ENCODE measurements around the gene SLC39A11. TPM values are rescaled to one million over a fixed set of nuclear protein-coding genes. Genes with fewer than 3 reads are reported as not detected.

Gene SLC39A11
- polyA plus RNA-seq, 1 of the 3 experiments (the other 2 are of a cell fraction) = 23.5 TPM

DNA sequence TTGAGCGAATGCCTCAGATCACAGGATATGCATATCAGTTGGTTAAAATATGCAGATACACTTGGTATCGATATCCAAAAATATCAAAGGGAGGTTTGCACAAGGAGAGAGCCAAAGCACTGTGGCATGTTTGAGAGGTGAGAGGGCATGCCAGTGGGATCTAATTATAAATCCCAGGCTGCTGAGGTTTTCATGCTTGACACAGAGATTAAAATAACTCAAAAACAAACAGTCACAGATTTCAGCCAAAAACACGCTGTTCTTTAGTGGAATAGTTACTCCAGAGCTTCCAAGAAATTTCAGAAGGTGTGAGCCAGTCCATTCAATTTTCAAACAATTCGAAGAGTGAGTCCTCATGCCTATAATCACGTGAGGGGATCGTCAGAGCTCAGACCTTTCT lies 493.8 kb downstream of the SLC39A11 start:
- CTCF ChIA-PET = interaction anchor here (1.1 to 2.6 kb wide), 3 partner anchors 38 to 58 kb away, joined by 3 to 8 read pairs (median 5); no protein-coding TSS in a partner anchor
- Histone ChIP-seq H3F3A (replicated peaks; ENCODE audit: insufficient read depth) (peaks cover 13% of the 10 kb centered on the region), H3K27me3 (ENCODE audit: insufficient read depth) (no peaks in the 10 kb centered on the region), H3K9me3 (no peaks in the 10 kb centered on the region), H3K9ac (no peak overlapping the region), H3K79me2 (ENCODE audit: insufficient read depth) (no peaks in the 10 kb centered on the region), H2AFZ (ENCODE audit: low read depth) (no peak overlapping the region), H3K4me2 (no peak overlapping the region), H3K27ac (ENCODE audit: low read depth in 2 of 2, low read length in 1 of 2) (no peak overlapping the region), H3K9me2 (no peaks in the 10 kb centered on the region), H3K36me3 (replicated peaks in 1 of 2; ENCODE audit: control insufficient read depth in 1 of 2, insufficient read depth in 2 of 2, low read length in 1 of 2) (no peaks in the 10 kb centered on the region), H4K20me1 (ENCODE audit: insufficient read depth) (no peaks in the 10 kb centered on the region), H3K4me1 (ENCODE audit: control insufficient read depth in 1 of 2, insufficient read depth in 2 of 2, low read depth in 1 of 2, low read length in 1 of 2) (peaks cover 0 to 31% of the 10 kb centered on the region in 2 experiments; a peak in 1 of 4 replicates), H3K4me3 (ENCODE audit: low read depth in 2 of 2, low read length in 1 of 2) (no peak overlapping the region)
- DNase-seq = no peak
- WGBS (ENCODE audit: low lambda C conversion rate) = 68% methylated on average over 6 of the region's 6 CpGs
- POLR2A ChIA-PET = no interaction called here
- TF ChIP-seq CHD2 (IDR thresholded peaks at IDR 0.05; ENCODE audit: low read length, partially characterized antibody) (no peak), SMC3 (IDR thresholded peaks at IDR 0.05; ENCODE audit: low read depth, low read length) (no peak)

- H3K9me3 ChIP-seq = no peaks in the 10 kb centered on the region
- no peak overlapping the region for H2AFZ ChIP-seq (ENCODE audit: low read depth)
- H3K4me2 ChIP-seq = no peak overlapping the region
- no peaks in the 10 kb centered on the region for H3K9me2 ChIP-seq
- H3K79me2 ChIP-seq (ENCODE audit: insufficient read depth) = no peaks in the 10 kb centered on the region
- TF ChIP-seq MXI1 (IDR thresholded peaks at IDR 0.05; ENCODE audit: low read depth, low read length) = no peak
- no peak for TF ChIP-seq RCOR1 (IDR thresholded peaks at IDR 0.05; ENCODE audit: low read length)
- TF ChIP-seq REST (IDR thresholded peaks at IDR 0.05; ENCODE audit: low read depth, low read length) = no peak
- no peaks in the 10 kb centered on the region for H4K20me1 ChIP-seq (ENCODE audit: insufficient read depth)
- H3F3A ChIP-seq (replicated peaks; ENCODE audit: insufficient read depth) = peaks cover 13% of the 10 kb centered on the region
- H3K9ac ChIP-seq = no peak overlapping the region
- no peak for DNase-seq
- no peak overlapping the region for H3K4me3 ChIP-seq (ENCODE audit: low read depth in 2 of 2, low read length in 1 of 2)
- no peak overlapping the region for H3K27ac ChIP-seq (ENCODE audit: low read depth in 2 of 2, low read length in 1 of 2)
- H3K27me3 ChIP-seq (ENCODE audit: insufficient read depth) = no peaks in the 10 kb centered on the region
- WGBS (ENCODE audit: low lambda C conversion rate) = 60% methylated on average over 9 of the region's 9 CpGs
- POLR2A ChIA-PET = no interaction called here
- CTCF ChIA-PET = no interaction called here
- H3K4me1 ChIP-seq (ENCODE audit: control insufficient read depth in 1 of 2, insufficient read depth in 2 of 2, low read depth in 1 of 2, low read length in 1 of 2) = peaks cover 2 to 22% of the 10 kb centered on the region in 2 experiments; a peak in 2 of 4 replicates
- no peaks in the 10 kb centered on the region for H3K36me3 ChIP-seq (replicated peaks in 1 of 2; ENCODE audit: control insufficient read depth in 1 of 2, insufficient read depth in 2 of 2, low read length in 1 of 2)
Measured at GRCh38 chr17:72597354-72598087, 495.0 kb downstream of the SLC39A11 start.

Small RNAs within 50 kb of the gene (small RNA-seq; reads per million reads assigned to genes)
- gene RF00422 = 0 reads per million in 7 experiments

Other genes with a start within 250 kb of the SLC39A11 start
- gene SSTR2, start 72.3 kb upstream of the SLC39A11 start, polyA plus RNA-seq (2012; rRNA removed) = 0.44 and 0.67 TPM in 2 replicates
- gene COG1, start 100.4 kb upstream of the SLC39A11 start, polyA plus RNA-seq (2012; rRNA removed) = 52.8 and 53.1 TPM in 2 replicates
- 0.10 TPM in 1 of 2 replicates, not detected in the other for gene CPSF4L, start 169.2 kb upstream of the SLC39A11 start, polyA plus RNA-seq (2012; rRNA removed)
- 23.7 and 28.3 TPM in 2 replicates for gene CDC42EP4, start 219.3 kb upstream of the SLC39A11 start, polyA plus RNA-seq (2012; rRNA removed)